H9 (cell line): ENCODE measurements around the gene INPP4A. TPM values are rescaled to one million over a fixed set of nuclear protein-coding genes. Genes with fewer than 3 reads are reported as not detected.

Experiments used
- DNase-seq: peaks from one replicate; pipeline ENCODE4 v3.0.0-alpha.2; 2017
- H2AFZ ChIP-seq: one replicate; pipeline ENCODE4 v1.6.1; 2013; ENCODE audit warnings: mild to moderate bottlenecking, low read length, control low read depth, moderate library complexity
- H2AK5ac ChIP-seq: 2 replicates; pipeline ENCODE4 v1.6.1; 2013; ENCODE audit warnings: low read length, control low read depth, mixed read lengths; ENCODE audit not compliant: insufficient read length
- H2BK120ac ChIP-seq: one replicate; pipeline ENCODE4 v1.6.1; 2013; ENCODE audit warnings: low read depth, mild to moderate bottlenecking, low read length, control low read depth, inconsistent platforms; ENCODE audit not compliant: poor library complexity, severe bottlenecking
- H2BK12ac ChIP-seq: 2 replicates; pipeline ENCODE4 v1.6.1; 2013; ENCODE audit warnings: low read length, control low read depth, mixed read lengths, low read depth; ENCODE audit not compliant: insufficient read length
- H2BK15ac ChIP-seq: 2 replicates; pipeline ENCODE4 v1.6.1; 2013; ENCODE audit warnings: low read depth, low read length, control low read depth
- H2BK20ac ChIP-seq: one replicate; pipeline ENCODE4 v1.6.1; 2013; ENCODE audit warnings: low read depth, mild to moderate bottlenecking, low read length, control low read depth, inconsistent platforms; ENCODE audit not compliant: poor library complexity, severe bottlenecking
- H2BK5ac ChIP-seq: 2 replicates; pipeline ENCODE4 v1.6.1; 2013; ENCODE audit warnings: low read length, control low read depth, mixed read lengths; ENCODE audit not compliant: insufficient read length
- H3K14ac ChIP-seq: 2 replicates; pipeline ENCODE4 v1.6.1; 2013; ENCODE audit warnings: low read length, control low read depth; ENCODE audit not compliant: insufficient read depth
- H3K18ac ChIP-seq: 2 replicates; pipeline ENCODE4 v1.6.1; 2013; ENCODE audit warnings: low read depth, mild to moderate bottlenecking, mixed read lengths, low read length, control low read depth; ENCODE audit not compliant: insufficient read length
- H3K23ac ChIP-seq: 2 replicates; pipeline ENCODE4 v1.6.1; 2013; ENCODE audit warnings: low read length, control low read depth, mixed read lengths, low read depth; ENCODE audit not compliant: insufficient read length
- H3K23me2 ChIP-seq: 2 replicates; pipeline ENCODE4 v1.6.1; 2013; ENCODE audit warnings: low read depth, mild to moderate bottlenecking, mixed read lengths, low read length, control low read depth; ENCODE audit not compliant: insufficient read length, poor library complexity, severe bottlenecking
- H3K27ac ChIP-seq: 2 replicates; pipeline ENCODE4 v1.5.1; 2013; ENCODE audit warnings: low read length, control low read depth, mixed read lengths, low read depth; ENCODE audit not compliant: insufficient read length
- H3K27me3 ChIP-seq: 2 replicates; pipeline ENCODE4 v1.6.1; 2013; ENCODE audit warnings: low read length, control low read depth, inconsistent platforms; ENCODE audit not compliant: insufficient read depth
- H3K4ac ChIP-seq: 2 replicates; pipeline ENCODE4 v1.6.1; 2013; ENCODE audit warnings: low read depth, mild to moderate bottlenecking, control low read depth, inconsistent platforms, low read length, moderate library complexity
- H3K4me1 ChIP-seq: 2 replicates; pipeline ENCODE4 v1.6.1; 2013; ENCODE audit warnings: low read length, control low read depth, inconsistent platforms; ENCODE audit not compliant: insufficient read depth
- H3K4me2 ChIP-seq: 2 replicates; pipeline ENCODE4 v1.6.1; 2013; ENCODE audit warnings: low read length, control low read depth, mixed read lengths; ENCODE audit not compliant: insufficient read length, insufficient read depth
- H3K56ac ChIP-seq: 2 replicates; pipeline ENCODE4 v1.6.1; 2013; ENCODE audit warnings: low read depth, mild to moderate bottlenecking, mixed read lengths, low read length, control low read depth; ENCODE audit not compliant: insufficient read length
- H3K79me1 ChIP-seq: 2 replicates; pipeline ENCODE4 v1.6.1; 2013; ENCODE audit warnings: low read depth, mild to moderate bottlenecking, moderate library complexity, low read length, control low read depth, inconsistent platforms; ENCODE audit not compliant: insufficient read depth, poor library complexity, severe bottlenecking
- H3K79me2 ChIP-seq: 2 replicates; pipeline ENCODE4 v1.6.1; 2013; ENCODE audit warnings: low read length, control low read depth, inconsistent platforms; ENCODE audit not compliant: insufficient read depth
- H3K9ac ChIP-seq: 2 replicates; pipeline ENCODE4 v1.6.1; 2013; ENCODE audit warnings: low read length, control low read depth, mixed read lengths; ENCODE audit not compliant: insufficient read length; ENCODE audit errors: extremely low read depth
- H3K9me3 ChIP-seq: one replicate; pipeline ENCODE4 v1.6.1; 2013; ENCODE audit warnings: low read depth, low read length, inconsistent platforms; ENCODE audit not compliant: control insufficient read depth
- H3T11ph ChIP-seq: one replicate; pipeline ENCODE4 v1.6.1; 2013; ENCODE audit warnings: mild to moderate bottlenecking, low read length, control low read depth, inconsistent platforms
- H4K20me1 ChIP-seq: one replicate; pipeline ENCODE4 v1.6.1; 2013; ENCODE audit not compliant: control insufficient read depth, insufficient read length, insufficient read depth
- H4K5ac ChIP-seq: 2 replicates; pipeline ENCODE4 v1.6.1; 2013; ENCODE audit warnings: low read depth, mild to moderate bottlenecking, mixed read lengths, low read length, control low read depth; ENCODE audit not compliant: insufficient read length
- H4K8ac ChIP-seq: replicated peaks from 2 replicates; pipeline ENCODE4 v1.6.1; 2013; ENCODE audit warnings: low read length, control low read depth, mixed read lengths, low read depth; ENCODE audit not compliant: insufficient read length
- H4K91ac ChIP-seq: 2 replicates; pipeline ENCODE4 v1.6.1; 2013; ENCODE audit warnings: low read depth, mild to moderate bottlenecking, moderate library complexity, mixed read lengths, low read length, control low read depth; ENCODE audit not compliant: insufficient read length
- H3K27ac Mint-ChIP-seq, 3 experiments: 2 replicates in 2 of 3; 3 replicates in 1 of 3; pipeline ENCODE4 v1.8.0; 2020 to 2021; ENCODE audit warnings: mixed read lengths in 3 of 3, mild to moderate bottlenecking in 1 of 3, moderate library complexity in 1 of 3
- H3K27me3 Mint-ChIP-seq: 2 replicates; pipeline ENCODE4 v1.8.0; 2021; ENCODE audit warnings: low read depth, mild to moderate bottlenecking, moderate library complexity, mixed read lengths
- H3K36me3 Mint-ChIP-seq, 3 experiments: 2 replicates in 2 of 3; 3 replicates in 1 of 3; pipeline ENCODE4 v1.8.0; 2020 to 2021; ENCODE audit warnings: low read depth in 3 of 3, mixed read lengths in 3 of 3; ENCODE audit not compliant: insufficient read depth in 1 of 3
- H3K4me1 Mint-ChIP-seq, 2 experiments: 2 replicates each; pipeline ENCODE4 v1.8.0; 2020; ENCODE audit warnings: mixed read lengths in 2 of 2
- H3K4me3 Mint-ChIP-seq, 2 experiments: 2 replicates in 1 of 2; 3 replicates in 1 of 2; pipeline ENCODE4 v1.8.0; 2020 to 2021; ENCODE audit warnings: mild to moderate bottlenecking in 2 of 2, mixed read lengths in 2 of 2, moderate library complexity in 1 of 2
- H3K9me3 Mint-ChIP-seq, 2 experiments: 2 replicates in 1 of 2; 3 replicates in 1 of 2; pipeline ENCODE4 v1.8.0; 2020; ENCODE audit warnings: mild to moderate bottlenecking in 2 of 2, mixed read lengths in 2 of 2, moderate library complexity in 1 of 2
- CTCF ChIP-seq: fragments of 200-600 bp; sonication (generic); conservative IDR thresholded peaks from 3 replicates; pipeline ENCODE4 v1.8.0; 2021; ENCODE audit warnings: antibody characterized with exemption, mild to moderate bottlenecking
- WGBS: extraction: QIAGEN DNeasy Blood & Tissue Kit; methylation state at CpG from one replicate; pipeline ENCODE4 v1.1.7; 2013; ENCODE audit warnings: missing lambda C conversion rate, low lambda C conversion rate, mixed read lengths; ENCODE audit not compliant: insufficient read length; ENCODE audit errors: extremely low coverage; 5-methylcytosine and 5-hydroxymethylcytosine counted together
- total RNA-seq: library from RNA; stranded (reverse); gene quantifications from 2 replicates; pipeline ENCODE4 v1.2.1, GENCODE V29; 2021

The INPP4A gene
- total RNA-seq, 1 experiment from 2014 or later: 55.2 TPM

- no peaks in the 10 kb centered on the region for H4K20me1 ChIP-seq
- DNase-seq: no peak
- no peak overlapping the region for H2BK12ac ChIP-seq
- H4K8ac ChIP-seq: no peak overlapping the region
- Mint-ChIP-seq H3K4me3 (peak overlapping the region in 1 of 2 experiments; percentile 10; a peak in 3 of 5 replicates), H3K36me3 (peaks cover 1 to 22% (median 6%) of the 10 kb centered on the region in 3 experiments; a peak in 4 of 7 replicates), H3K27ac (peak overlapping the region; percentile 15 to 84 (median 23)), H3K9me3 (peaks cover 15 to 20% of the 10 kb centered on the region in 2 experiments), H3K4me1 (peaks cover 62 to 65% of the 10 kb centered on the region in 2 experiments), H3K27me3 (no peaks in the 10 kb centered on the region)
- no peak overlapping the region for H2BK120ac ChIP-seq
- no CpG with 5 or more reads among the region's 4 CpGs for WGBS
- H3K14ac ChIP-seq: no peak overlapping the region
- H3K79me2 ChIP-seq: peaks cover 10% of the 10 kb centered on the region; the same call in 1 of the 2 replicates
- no peak overlapping the region for H3K4me2 ChIP-seq
- no peak overlapping the region for H3K9ac ChIP-seq
- no peak overlapping the region for H3K27ac ChIP-seq
- no peak overlapping the region for H3T11ph ChIP-seq
- no peaks in the 10 kb centered on the region for H3K79me1 ChIP-seq
- no peak overlapping the region for H2BK15ac ChIP-seq
- H2BK20ac ChIP-seq: no peak overlapping the region
- H3K23me2 ChIP-seq: peaks cover 8% of the 10 kb centered on the region
- no peak overlapping the region for H3K4ac ChIP-seq
- no peak overlapping the region for H3K18ac ChIP-seq
- H2AFZ ChIP-seq: no peak overlapping the region
- H2AK5ac ChIP-seq: no peak overlapping the region
- TF ChIP-seq CTCF: no peak
- no peak overlapping the region for H2BK5ac ChIP-seq
- H3K9me3 ChIP-seq: no peaks in the 10 kb centered on the region
- no peaks in the 10 kb centered on the region for H3K27me3 ChIP-seq
- H3K4me1 ChIP-seq: peaks cover 5% of the 10 kb centered on the region
- H3K23ac ChIP-seq: no peak overlapping the region
- H4K5ac ChIP-seq: no peak overlapping the region
- H3K56ac ChIP-seq: no peak overlapping the region
- no peak overlapping the region for H4K91ac ChIP-seq
These were observed 2.2 kb upstream of the INPP4A start for GRCh38 chr2:98442488-98442887.
